Fibroblast of lung (primary cell): ENCODE data around the gene TOMM6.

Experiments used
- EZH2 ChIP-seq: IDR thresholded peaks from 2 replicates; pipeline ENCODE4 v1.5.1; 2012; ENCODE audit warnings: low read length, control low read depth, mild to moderate bottlenecking; ENCODE audit errors: missing control alignments
- TF ChIP-seq, protein P1 (sequence below), 2 donors: IDR thresholded peaks in 1 of 2; conservative IDR thresholded peaks in 1 of 2; 1 replicate in 1 of 2; 2 replicates in 1 of 2; pipeline ENCODE4 v1.5.1; 2011 to 2012; ENCODE audit warnings: low read length in 2 of 2, control low read depth in 1 of 2, inconsistent platforms in 1 of 2, low read depth in 1 of 2, mild to moderate bottlenecking in 1 of 2

GRCh38 chr6:41778895-41779294 is 8.6 kb upstream of the TOMM6 start:
- TF ChIP-seq, protein P1, sequence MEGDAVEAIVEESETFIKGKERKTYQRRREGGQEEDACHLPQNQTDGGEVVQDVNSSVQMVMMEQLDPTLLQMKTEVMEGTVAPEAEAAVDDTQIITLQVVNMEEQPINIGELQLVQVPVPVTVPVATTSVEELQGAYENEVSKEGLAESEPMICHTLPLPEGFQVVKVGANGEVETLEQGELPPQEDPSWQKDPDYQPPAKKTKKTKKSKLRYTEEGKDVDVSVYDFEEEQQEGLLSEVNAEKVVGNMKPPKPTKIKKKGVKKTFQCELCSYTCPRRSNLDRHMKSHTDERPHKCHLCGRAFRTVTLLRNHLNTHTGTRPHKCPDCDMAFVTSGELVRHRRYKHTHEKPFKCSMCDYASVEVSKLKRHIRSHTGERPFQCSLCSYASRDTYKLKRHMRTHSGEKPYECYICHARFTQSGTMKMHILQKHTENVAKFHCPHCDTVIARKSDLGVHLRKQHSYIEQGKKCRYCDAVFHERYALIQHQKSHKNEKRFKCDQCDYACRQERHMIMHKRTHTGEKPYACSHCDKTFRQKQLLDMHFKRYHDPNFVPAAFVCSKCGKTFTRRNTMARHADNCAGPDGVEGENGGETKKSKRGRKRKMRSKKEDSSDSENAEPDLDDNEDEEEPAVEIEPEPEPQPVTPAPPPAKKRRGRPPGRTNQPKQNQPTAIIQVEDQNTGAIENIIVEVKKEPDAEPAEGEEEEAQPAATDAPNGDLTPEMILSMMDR (conservative IDR thresholded peaks at IDR 0.05 in 1 of 2, IDR thresholded peaks at IDR 0.05 in 1 of 2; ENCODE audit: low read depth in 1 of 2, low read length in 2 of 2) = no peak
- TF ChIP-seq EZH2 = no peak
